Stimulated activated CD4-positive, alpha-beta T cell treated with anti-CD3 and anti-CD28 coated beads, Interleukin-12 subunit alpha, Interleukin-12 subunit beta, amount 100 ng/mL, for 24 hours (primary cell): ENCODE data around the gene FOXC2.
A peak's percentile ranks its signal among the peaks of the same experiment; 100 is the strongest.

ENCODE experiments used
- DNase-seq, 2 experiments: peaks; one replicate each; pipeline ENCODE4 v3.0.0-alpha.2; 2020; ENCODE audit warnings: low read depth in 2 of 2

Gene FOXC2

GRCh38 chr16:86566601-86566965 lies at the start of gene FOXC2:
FOXC2 (plus strand) TSS chr16:86566829; CDS start chr16:86567336, 507 bp downstream.
- peak; percentile 27 to 55 for DNase-seq

GRCh38 chr16:86517033-86517432 lies 49.6 kb upstream of the FOXC2 start:
- DNase-seq = no peak

GRCh38 chr16:86517652-86518258 lies 48.9 kb upstream of the FOXC2 start:
- no peak for DNase-seq

GRCh38 chr16:86519007-86519648 lies 47.5 kb upstream of the FOXC2 start:
- DNase-seq = no peak

- peak; percentile 24 to 51 for DNase-seq
Observed at GRCh38 chr16:86519649-86520316, 46.8 kb upstream of the FOXC2 start.

- no peak for DNase-seq
Observed at GRCh38 chr16:86520317-86521210, 46.1 kb upstream of the FOXC2 start.

GRCh38 chr16:86521236-86522197 lies 45.1 kb upstream of the FOXC2 start:
- no peak for DNase-seq

GRCh38 chr16:86522634-86523033 lies 44.0 kb upstream of the FOXC2 start:
- no peak for DNase-seq

GRCh38 chr16:86523166-86523740 lies 43.4 kb upstream of the FOXC2 start:
- no peak for DNase-seq

GRCh38 chr16:86524029-86524428 lies 42.6 kb upstream of the FOXC2 start:
- DNase-seq = no peak

GRCh38 chr16:86525696-86526095 lies 40.9 kb upstream of the FOXC2 start:
- DNase-seq = no peak

- DNase-seq = no peak
Observed at GRCh38 chr16:86527366-86527765, 39.3 kb upstream of the FOXC2 start.

- DNase-seq = no peak
Observed at GRCh38 chr16:86528061-86528929, 38.3 kb upstream of the FOXC2 start.

GRCh38 chr16:86529160-86529559 lies 37.5 kb upstream of the FOXC2 start:
- no peak for DNase-seq

GRCh38 chr16:86530251-86531190 lies 36.1 kb upstream of the FOXC2 start:
- DNase-seq = no peak

GRCh38 chr16:86531191-86531545 lies 35.5 kb upstream of the FOXC2 start:
- DNase-seq = no peak

GRCh38 chr16:86531641-86532525 lies 34.7 kb upstream of the FOXC2 start:
- DNase-seq = no peak

GRCh38 chr16:86532526-86532815 lies 34.2 kb upstream of the FOXC2 start:
- no peak for DNase-seq
